Measurements from ENCODE around the gene PPP2R1B.

The PPP2R1B gene

GRCh38 chr11:111734101-111734953 lies 31.9 kb downstream of the PPP2R1B start:
- no peaks in the 10 kb centered on the region for H3K9me3 ChIP-seq (ENCODE audit: insufficient read depth, low read depth, low read length)
- no peak overlapping the region for H3K4me3 ChIP-seq (ENCODE audit: low read length)
- no peak overlapping the region for H3K27ac ChIP-seq (ENCODE audit: low read depth, low read length)
- H3K27me3 ChIP-seq (ENCODE audit: insufficient read depth, low read length): no peaks in the 10 kb centered on the region
- H3K4me1 ChIP-seq (ENCODE audit: insufficient read depth, low read length): peaks cover 29% of the 10 kb centered on the region; the same call in 1 of the 2 replicates
- peaks cover 10% of the 10 kb centered on the region for H3K36me3 ChIP-seq (ENCODE audit: insufficient read depth, low read length)
- 83% methylated on average over 8 of the region's 8 CpGs for WGBS
- H3K9ac ChIP-seq (ENCODE audit: low read depth, low read length): no peak overlapping the region

- Histone ChIP-seq H3K36me3 (ENCODE audit: insufficient read depth, low read length) (peaks cover 5% of the 10 kb centered on the region; the same call in 1 of the 2 replicates), H3K27ac (ENCODE audit: low read depth, low read length) (no peak overlapping the region; the same call in 1 of the 2 replicates), H3K4me1 (ENCODE audit: insufficient read depth, low read length) (peaks cover 24% of the 10 kb centered on the region; the same call in 1 of the 2 replicates), H3K27me3 (ENCODE audit: insufficient read depth, low read length) (no peaks in the 10 kb centered on the region), H3K4me3 (ENCODE audit: low read length) (no peak overlapping the region), H3K9ac (ENCODE audit: low read depth, low read length) (0 out of 2 replicates have a peak overlapping the region, but pooled peaks have one; percentile 15), H3K9me3 (ENCODE audit: insufficient read depth, low read depth, low read length) (no peaks in the 10 kb centered on the region)
- WGBS: 89% methylated on average over 9 of the region's 9 CpGs
These were observed 32.5 kb downstream of the PPP2R1B start for GRCh38 chr11:111733611-111734088.

DNA sequence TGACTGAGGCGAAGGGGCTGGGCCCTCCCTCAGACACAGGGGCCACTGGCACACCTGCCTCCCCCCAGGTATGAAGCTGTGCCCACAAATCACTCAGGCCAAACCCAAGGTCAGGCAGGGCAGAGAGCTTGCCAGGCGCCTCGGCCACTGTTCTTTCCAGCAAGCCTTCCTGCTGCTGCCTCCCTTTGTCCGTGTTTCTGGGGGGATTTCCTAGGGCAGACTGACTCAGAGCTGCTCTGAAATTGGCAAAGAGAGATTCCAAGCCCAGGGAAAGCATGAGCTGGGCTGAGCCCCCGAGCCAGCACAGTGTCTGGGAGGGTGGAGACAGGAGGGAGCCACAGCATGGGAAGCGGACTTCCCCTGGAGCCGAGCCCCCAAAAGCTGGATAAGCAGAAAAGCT lies 33.2 kb downstream of the PPP2R1B start:
- Histone ChIP-seq H3K4me1 (ENCODE audit: insufficient read depth, low read length) (peaks cover 19% of the 10 kb centered on the region; the same call in 1 of the 2 replicates), H3K27ac (ENCODE audit: low read depth, low read length) (no peak overlapping the region; the same call in 1 of the 2 replicates), H3K4me3 (ENCODE audit: low read length) (no peak overlapping the region), H3K27me3 (ENCODE audit: insufficient read depth, low read length) (no peaks in the 10 kb centered on the region), H3K9me3 (ENCODE audit: insufficient read depth, low read depth, low read length) (no peaks in the 10 kb centered on the region), H3K36me3 (ENCODE audit: insufficient read depth, low read length) (peaks cover 5% of the 10 kb centered on the region; the same call in 1 of the 2 replicates), H3K9ac (ENCODE audit: low read depth, low read length) (peak overlapping the region; percentile 15; the same call in 1 of the 2 replicates)
- WGBS: 79% methylated on average over 7 of the region's 7 CpGs

DNA sequence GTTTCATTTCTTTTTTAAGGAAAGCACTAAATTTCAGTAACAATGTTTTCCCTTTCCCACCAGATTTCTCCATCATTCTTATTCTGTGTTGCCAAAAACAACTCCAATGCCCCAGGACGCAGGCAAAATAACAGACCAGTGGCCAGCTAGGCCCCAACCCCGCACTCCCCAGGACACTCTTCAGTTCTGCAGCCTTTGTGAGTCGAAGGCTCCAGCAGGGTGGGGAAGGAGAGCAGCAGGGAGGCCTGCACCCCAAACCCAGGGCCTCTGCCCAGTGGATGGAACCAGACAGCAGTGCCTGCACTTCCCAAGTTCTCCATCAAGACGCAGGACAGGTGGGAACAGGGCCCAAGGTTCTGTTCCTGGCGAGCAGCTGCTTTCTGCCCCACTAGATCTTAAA lies 34.4 kb downstream of the PPP2R1B start:
- H3K27me3 ChIP-seq (ENCODE audit: insufficient read depth, low read length): no peaks in the 10 kb centered on the region
- no peak overlapping the region for H3K4me3 ChIP-seq (ENCODE audit: low read length)
- 87% methylated on average over 5 of the region's 5 CpGs for WGBS
- no peaks in the 10 kb centered on the region for H3K9me3 ChIP-seq (ENCODE audit: insufficient read depth, low read depth, low read length)
- peaks cover 17% of the 10 kb centered on the region; the same call in 1 of the 2 replicates for H3K4me1 ChIP-seq (ENCODE audit: insufficient read depth, low read length)
- no peak overlapping the region for H3K9ac ChIP-seq (ENCODE audit: low read depth, low read length)
- H3K36me3 ChIP-seq (ENCODE audit: insufficient read depth, low read length): no peaks in the 10 kb centered on the region
- no peak overlapping the region for H3K27ac ChIP-seq (ENCODE audit: low read depth, low read length)

DNA sequence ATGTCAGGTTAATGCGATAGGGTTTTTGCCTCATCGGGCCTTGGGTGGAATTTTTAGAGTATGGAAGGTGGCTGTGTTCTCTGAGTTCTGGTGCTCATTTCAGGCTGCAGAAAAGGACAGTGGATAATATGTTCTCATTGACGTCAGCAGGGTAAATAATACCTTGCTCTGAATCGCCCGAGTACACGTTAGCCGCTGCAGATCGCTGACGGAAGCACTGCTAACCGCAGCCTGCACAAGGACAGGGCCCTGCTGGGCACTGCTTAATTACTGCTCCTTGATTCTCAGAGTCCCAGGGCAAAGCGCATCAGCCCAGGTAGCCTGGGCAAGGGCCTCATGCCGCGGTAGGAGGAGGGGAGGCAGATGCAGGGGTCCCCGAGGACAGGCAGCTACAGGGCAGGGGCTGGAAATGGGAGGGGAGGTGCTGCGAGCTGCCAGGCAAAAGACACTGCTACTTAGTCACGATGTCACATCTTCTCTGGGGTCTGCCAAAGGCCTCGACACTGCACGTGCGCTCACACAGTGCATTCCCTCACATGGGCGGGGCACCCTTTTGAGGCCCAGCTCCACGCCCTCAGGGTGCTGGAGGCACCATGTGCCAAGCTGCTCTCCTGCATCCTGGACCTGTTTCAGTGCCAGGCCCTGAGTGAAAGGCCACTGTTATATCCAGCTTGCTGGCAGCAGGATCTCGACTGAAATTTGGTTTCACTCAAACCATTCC lies 35.2 kb downstream of the PPP2R1B start:
- WGBS: 90% methylated on average over 22 of the region's 22 CpGs
- Histone ChIP-seq H3K9ac (ENCODE audit: low read depth, low read length) (no peak overlapping the region), H3K4me1 (ENCODE audit: insufficient read depth, low read length) (peaks cover 17% of the 10 kb centered on the region; the same call in 1 of the 2 replicates)

DNA sequence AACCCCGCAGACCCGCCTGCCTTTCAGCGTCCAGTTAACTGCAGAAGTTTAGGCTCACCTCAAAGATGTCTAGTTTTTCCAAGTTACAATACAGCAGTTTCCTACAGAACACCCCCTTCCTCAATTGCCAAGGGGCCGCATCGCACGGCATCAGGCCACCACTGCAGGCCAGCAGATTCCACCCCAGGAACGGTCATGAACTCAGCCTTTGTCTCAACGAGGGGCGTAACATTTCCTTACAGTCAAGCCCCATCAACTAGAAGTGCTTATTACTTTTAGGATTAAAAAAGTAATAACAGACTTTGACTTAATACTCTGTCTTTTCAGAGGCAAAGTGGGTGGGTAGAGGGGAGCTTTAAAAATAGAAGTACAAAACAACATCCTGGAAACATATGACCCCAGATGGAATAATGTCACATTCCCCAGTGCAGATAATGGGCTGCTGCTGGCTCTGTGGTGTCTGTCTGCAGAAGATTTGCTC lies 36.3 kb downstream of the PPP2R1B start:
- Histone ChIP-seq H3K9ac (ENCODE audit: low read depth, low read length) (no peak overlapping the region), H3K4me3 (ENCODE audit: low read length) (no peak overlapping the region), H3K9me3 (ENCODE audit: insufficient read depth, low read depth, low read length) (no peaks in the 10 kb centered on the region), H3K4me1 (ENCODE audit: insufficient read depth, low read length) (peaks cover 13% of the 10 kb centered on the region; the same call in 1 of the 2 replicates), H3K27ac (ENCODE audit: low read depth, low read length) (no peak overlapping the region), H3K27me3 (ENCODE audit: insufficient read depth, low read length) (no peaks in the 10 kb centered on the region), H3K36me3 (ENCODE audit: insufficient read depth, low read length) (peaks cover 11% of the 10 kb centered on the region)
- WGBS: 88% methylated on average over 9 of the region's 9 CpGs

More for the DNA sequence above, 35.2 kb downstream of the PPP2R1B start:
- Histone ChIP-seq H3K9me3 (ENCODE audit: insufficient read depth, low read depth, low read length) (no peaks in the 10 kb centered on the region), H3K36me3 (ENCODE audit: insufficient read depth, low read length) (no peaks in the 10 kb centered on the region), H3K27me3 (ENCODE audit: insufficient read depth, low read length) (no peaks in the 10 kb centered on the region), H3K4me3 (ENCODE audit: low read length) (no peak overlapping the region), H3K27ac (ENCODE audit: low read depth, low read length) (no peak overlapping the region)

GRCh38 chr11:111729071-111729830 lies 36.9 kb downstream of the PPP2R1B start:
- Histone ChIP-seq H3K27ac (ENCODE audit: low read depth, low read length) (no peak overlapping the region), H3K4me1 (ENCODE audit: insufficient read depth, low read length) (peaks cover 13% of the 10 kb centered on the region; the same call in 1 of the 2 replicates), H3K9ac (ENCODE audit: low read depth, low read length) (no peak overlapping the region), H3K27me3 (ENCODE audit: insufficient read depth, low read length) (no peaks in the 10 kb centered on the region), H3K9me3 (ENCODE audit: insufficient read depth, low read depth, low read length) (no peaks in the 10 kb centered on the region), H3K36me3 (ENCODE audit: insufficient read depth, low read length) (peaks cover 17% of the 10 kb centered on the region), H3K4me3 (ENCODE audit: low read length) (no peak overlapping the region)
- WGBS: 94% methylated on average over 10 of the region's 10 CpGs

- H3K4me3 ChIP-seq (ENCODE audit: low read length): no peak overlapping the region
- H3K27me3 ChIP-seq (ENCODE audit: insufficient read depth, low read length): no peaks in the 10 kb centered on the region
- peaks cover 7% of the 10 kb centered on the region for H3K4me1 ChIP-seq (ENCODE audit: insufficient read depth, low read length)
- H3K27ac ChIP-seq (ENCODE audit: low read depth, low read length): no peak overlapping the region
- 91% methylated on average over 7 of the region's 7 CpGs for WGBS
- H3K36me3 ChIP-seq (ENCODE audit: insufficient read depth, low read length): peaks cover 31% of the 10 kb centered on the region
- no peak overlapping the region for H3K9ac ChIP-seq (ENCODE audit: low read depth, low read length)
- H3K9me3 ChIP-seq (ENCODE audit: insufficient read depth, low read depth, low read length): no peaks in the 10 kb centered on the region
These were observed 38.8 kb downstream of the PPP2R1B start for GRCh38 chr11:111727431-111727830.

DNA sequence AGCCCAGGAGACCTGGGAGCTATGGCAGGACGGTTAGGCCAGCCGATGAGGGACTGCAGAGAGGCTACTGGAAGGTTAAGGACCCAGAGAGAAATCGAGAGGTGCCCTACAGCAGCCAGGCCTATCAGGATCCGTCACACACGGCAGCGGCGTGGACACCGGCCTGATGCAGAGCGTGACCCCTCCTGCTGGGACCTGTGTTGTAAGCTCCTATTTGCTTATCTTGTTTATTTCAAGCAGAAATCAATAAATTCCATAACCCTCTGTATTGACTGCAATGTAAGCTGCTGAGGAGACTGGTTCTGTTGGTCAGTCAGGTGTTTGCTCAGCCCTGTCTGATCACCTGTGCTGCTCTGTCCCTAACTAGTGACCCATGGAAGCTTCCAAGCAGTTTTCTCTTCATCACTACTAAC lies 39.9 kb downstream of the PPP2R1B start:
- Histone ChIP-seq H3K9ac (ENCODE audit: low read depth, low read length) (no peak overlapping the region), H3K36me3 (ENCODE audit: insufficient read depth, low read length) (peaks cover 42% of the 10 kb centered on the region), H3K27me3 (ENCODE audit: insufficient read depth, low read length) (no peaks in the 10 kb centered on the region), H3K4me1 (ENCODE audit: insufficient read depth, low read length) (peaks cover 4% of the 10 kb centered on the region), H3K4me3 (ENCODE audit: low read length) (no peak overlapping the region), H3K9me3 (ENCODE audit: insufficient read depth, low read depth, low read length) (no peaks in the 10 kb centered on the region), H3K27ac (ENCODE audit: low read depth, low read length) (no peak overlapping the region)
- WGBS: 95% methylated on average over 9 of the region's 9 CpGs

GRCh38 chr11:111725621-111726020 lies 40.6 kb downstream of the PPP2R1B start:
- H3K9me3 ChIP-seq (ENCODE audit: insufficient read depth, low read depth, low read length): no peaks in the 10 kb centered on the region
- no peaks in the 10 kb centered on the region for H3K27me3 ChIP-seq (ENCODE audit: insufficient read depth, low read length)
- no peak overlapping the region for H3K9ac ChIP-seq (ENCODE audit: low read depth, low read length)
- peaks cover 4% of the 10 kb centered on the region; the same call in 1 of the 2 replicates for H3K4me1 ChIP-seq (ENCODE audit: insufficient read depth, low read length)
- 96% methylated on average over 9 of the region's 10 CpGs for WGBS
- H3K27ac ChIP-seq (ENCODE audit: low read depth, low read length): no peak overlapping the region
- peaks cover 49% of the 10 kb centered on the region for H3K36me3 ChIP-seq (ENCODE audit: insufficient read depth, low read length)
- H3K4me3 ChIP-seq (ENCODE audit: low read length): no peak overlapping the region

Measured in HUES64 (cell line).